Measurements from ENCODE around the gene DLAT. TPM values are rescaled to one million over a fixed set of nuclear protein-coding genes. Genes with fewer than 3 reads are reported as not detected.

Gene DLAT
- 10 to 100 TPM; 18.2 to 32.1 (median 19.9) TPM for total RNA-seq

- H3K36me3 ChIP-seq: peaks cover 0 to 46% (median 5%) of the 10 kb centered on the region in 3 donors
- DNase-seq (ENCODE audit: low spot score in 2 of 2): peak; percentile 55 to 65
- H3K4me3 ChIP-seq: peak within 1 kb of the TSS; percentile 81 to 96 (median 93)
- TF ChIP-seq POLR2A (IDR thresholded peaks at IDR 0.05) (no peak), EP300 (IDR thresholded peaks at IDR 0.05) (peak in 1 of 2 donors; percentile 83), CTCF (IDR thresholded peaks at IDR 0.05) (no peak)
- peak within 1 kb of the TSS; percentile 89 to 97 (median 93) for H3K27ac ChIP-seq
- 1% methylated on average over 57 to 70 of the region's 71 CpGs for WGBS, 2 donors
- no peaks in the 10 kb centered on the region for H3K9me3 ChIP-seq
- peaks cover 0 to 25% (median 11%) of the 10 kb centered on the region in 4 donors for H3K4me1 ChIP-seq
- H3K27me3 ChIP-seq: no peaks in the 10 kb centered on the region
These were observed at the start of gene DLAT for GRCh38 chr11:112024773-112025678. DLAT (plus strand) TSS chr11:112025408; CDS start chr11:112025473, 65 bp downstream.

DNA sequence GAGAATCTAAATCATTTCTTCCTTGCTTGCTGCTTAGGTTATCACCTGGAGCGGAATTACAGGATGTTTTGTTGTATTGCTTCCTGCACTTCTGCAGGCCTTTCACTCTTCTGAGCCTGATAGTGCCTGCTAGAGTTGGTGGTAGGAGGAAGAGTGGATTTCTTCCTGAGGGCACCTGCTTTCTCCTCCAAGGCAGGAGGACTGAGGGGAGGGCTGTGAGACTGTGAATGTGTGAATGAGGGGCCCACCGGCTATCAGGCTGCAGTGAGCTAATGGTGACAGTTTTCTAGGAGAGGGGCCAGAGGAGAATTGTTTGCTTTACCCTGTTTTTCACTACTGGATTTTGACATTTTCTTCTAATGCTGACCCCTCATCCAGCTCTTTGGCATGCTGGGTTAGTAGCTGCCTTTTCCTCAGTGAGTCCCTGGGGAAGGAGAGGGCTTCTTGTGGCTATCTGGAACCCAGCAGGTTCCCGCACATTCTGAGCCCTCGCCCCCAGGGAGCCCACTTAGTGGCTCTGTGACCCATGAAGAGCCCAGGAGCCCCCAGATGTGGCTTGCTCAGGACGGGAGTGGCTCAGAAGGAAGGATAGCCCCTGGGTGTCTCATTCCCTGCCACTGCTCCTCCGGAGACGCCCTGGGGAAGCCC is 49.0 kb upstream of the DLAT start:
- Histone ChIP-seq H3K27ac (peak overlapping the region; percentile 83 to 97 (median 96)), H3K27me3 (no peaks in the 10 kb centered on the region), H3K4me3 (peak overlapping the region; percentile 64 to 86 (median 76)), H3K9me3 (no peaks in the 10 kb centered on the region), H3K36me3 (peaks cover 0 to 11% (median 0%) of the 10 kb centered on the region in 3 donors), H3K4me1 (peaks cover 6 to 55% (median 27%) of the 10 kb centered on the region in 4 donors)
- no peak for TF ChIP-seq POLR2A (IDR thresholded peaks at IDR 0.05)
- TF ChIP-seq CTCF (IDR thresholded peaks at IDR 0.05): no peak
- no peak for TF ChIP-seq EP300 (IDR thresholded peaks at IDR 0.05)
- DNase-seq (ENCODE audit: low spot score in 2 of 2): no peak
- 47 to 59% methylated on average over 7 of the region's 7 CpGs for WGBS, 2 donors

GRCh38 chr11:111976767-111977145 is 48.5 kb upstream of the DLAT start:
- DNase-seq (ENCODE audit: low spot score in 2 of 2): no peak
- TF ChIP-seq EP300 (IDR thresholded peaks at IDR 0.05): no peak
- no peak for TF ChIP-seq POLR2A (IDR thresholded peaks at IDR 0.05)
- TF ChIP-seq CTCF (IDR thresholded peaks at IDR 0.05): no peak
- H3K36me3 ChIP-seq: peaks cover 0 to 9% (median 0%) of the 10 kb centered on the region in 3 donors
- no peaks in the 10 kb centered on the region for H3K9me3 ChIP-seq
- peak overlapping the region; percentile 64 to 86 (median 76) for H3K4me3 ChIP-seq
- H3K27ac ChIP-seq: peak overlapping the region; percentile 83 to 97 (median 96)
- H3K4me1 ChIP-seq: peaks cover 6 to 58% (median 30%) of the 10 kb centered on the region in 4 donors
- 12 to 33% methylated on average over 18 to 21 of the region's 21 CpGs for WGBS, 2 donors
- H3K27me3 ChIP-seq: no peaks in the 10 kb centered on the region

- peak in 1 of 2 donors; percentile 78 for TF ChIP-seq EP300 (IDR thresholded peaks at IDR 0.05)
- peak in 1 of 2 donors; percentile 55 for TF ChIP-seq POLR2A (IDR thresholded peaks at IDR 0.05)
- TF ChIP-seq CTCF (IDR thresholded peaks at IDR 0.05): peak in 1 of 5 experiments; percentile 32
- Histone ChIP-seq H3K4me3 (peak overlapping the region; percentile 64 to 86 (median 76)), H3K27me3 (no peaks in the 10 kb centered on the region), H3K27ac (peak overlapping the region; percentile 83 to 97 (median 96)), H3K4me1 (peaks cover 6 to 65% (median 35%) of the 10 kb centered on the region in 4 donors), H3K9me3 (no peaks in the 10 kb centered on the region), H3K36me3 (peaks cover 0 to 8% (median 0%) of the 10 kb centered on the region in 3 donors)
- peak; percentile 37 to 44 for DNase-seq (ENCODE audit: low spot score in 2 of 2)
- WGBS, 2 donors: 1% methylated on average over 16 to 51 of the region's 65 CpGs
These were observed 47.8 kb upstream of the DLAT start for GRCh38 chr11:111977146-111978027.

Data from tibial nerve (tissue), 4 donors.